HepG2 (cell line): Measurements from ENCODE around the gene PXDC1. TPM values are rescaled to one million over a fixed set of nuclear protein-coding genes. Genes with fewer than 3 reads are reported as not detected.

Source experiments
- CHCHD3 ChIP-seq: sonication (generic); formaldehyde crosslinking; IDR thresholded peaks from 2 replicates; pipeline ENCODE4 v1.8.0; 2022; ENCODE audit warnings: mild to moderate bottlenecking, missing genetic modification reagents, moderate library complexity
- DNMT1 ChIP-seq: sonication (generic); formaldehyde crosslinking; IDR thresholded peaks from 2 replicates; pipeline ENCODE4 v1.5.1; 2020; ENCODE audit warnings: mild to moderate bottlenecking, missing genetic modification reagents
- IKZF4 ChIP-seq: sonication (generic); formaldehyde crosslinking; IDR thresholded peaks from 2 replicates; pipeline ENCODE4 v1.5.1; 2020; ENCODE audit warnings: borderline replicate concordance, mild to moderate bottlenecking, low read depth, missing genetic modification reagents; ENCODE audit errors: not compliant biosample characterization
- THYN1 ChIP-seq: sonication (generic); formaldehyde crosslinking; IDR thresholded peaks from 2 replicates; pipeline ENCODE4 v1.8.1; 2023; ENCODE audit warnings: low read depth, mild to moderate bottlenecking, moderate library complexity, missing genetic modification reagents, borderline replicate concordance
- XBP1 ChIP-seq: sonication (generic); formaldehyde crosslinking; IDR thresholded peaks from 2 replicates; pipeline ENCODE4 v1.5.0; 2020; ENCODE audit warnings: missing genetic modification reagents
- ZBTB14 ChIP-seq: sonication (generic); formaldehyde crosslinking; IDR thresholded peaks from 2 replicates; pipeline ENCODE4 v1.4.0; 2020; ENCODE audit warnings: missing genetic modification reagents
- ZC3H13 ChIP-seq: sonication (generic); formaldehyde crosslinking; IDR thresholded peaks from 2 replicates; pipeline ENCODE4 v1.8.1; 2023; ENCODE audit warnings: mild to moderate bottlenecking, missing genetic modification reagents, moderate library complexity
- ZNF570 ChIP-seq: sonication (generic); formaldehyde crosslinking; IDR thresholded peaks from 2 replicates; pipeline ENCODE4 v1.4.0; 2020; ENCODE audit warnings: mild to moderate bottlenecking, missing genetic modification reagents, borderline replicate concordance
- ZNF589 ChIP-seq: sonication (generic); formaldehyde crosslinking; conservative IDR thresholded peaks from 2 replicates; pipeline ENCODE4 v1.8.0; 2022; ENCODE audit warnings: mild to moderate bottlenecking, moderate library complexity, missing genetic modification reagents
- ZNF619 ChIP-seq: sonication (generic); formaldehyde crosslinking; IDR thresholded peaks from 2 replicates; pipeline ENCODE4 v1.4.0; 2020; ENCODE audit warnings: mild to moderate bottlenecking, missing genetic modification reagents
- ZNF773 ChIP-seq: sonication (generic); formaldehyde crosslinking; IDR thresholded peaks from 2 replicates; pipeline ENCODE4 v1.4.0; 2020; ENCODE audit warnings: missing genetic modification reagents, borderline replicate concordance
- ZNF790 ChIP-seq: sonication (generic); formaldehyde crosslinking; IDR thresholded peaks from 2 replicates; pipeline ENCODE4 v1.8.0; 2022; ENCODE audit warnings: missing genetic modification reagents, mild to moderate bottlenecking, borderline replicate concordance
- polyA plus RNA-seq, 8 experiments: library from polyadenylated mRNA; depleted of rRNA in 3 of 8; stranded (reverse) in 7 of 8; unstranded in 1 of 8; fragments of >200 nt; fragmentation: Illumina TruSeq in 4 of 8; extraction: Trizol in 4 of 8; gene quantifications; 2 replicates each; pipeline versions ENCODE4 v1.2.1 to v1.2.3, GENCODE V29; 2011 to 2016; ENCODE audit warnings: low read depth in 4 of 8, missing spikeins in 1 of 8, mixed read lengths in 1 of 8; ENCODE audit not compliant: insufficient read depth in 1 of 8
- total RNA-seq, 5 experiments: library from RNA; depleted of rRNA; stranded (reverse); fragments of >200 nt; fragmentation: Illumina TruSeq; extraction: Trizol; gene quantifications; 2 replicates each; pipeline ENCODE4 v1.2.3, GENCODE V29; 2016; ENCODE audit warnings: low read depth in 1 of 5
- TF ChIP-seq, protein P1 (sequence below): sonication (generic); formaldehyde crosslinking; IDR thresholded peaks from 2 replicates; pipeline ENCODE4 v1.5.0; 2020; ENCODE audit warnings: missing genetic modification reagents
- TF ChIP-seq, protein P2 (sequence below), 2 experiments: IDR thresholded peaks; 2 replicates each; pipeline ENCODE4 v1.6.1; 2011 to 2012; ENCODE audit warnings: low read length in 2 of 2, borderline replicate concordance in 1 of 2, low read depth in 1 of 2, mild to moderate bottlenecking in 1 of 2, moderate library complexity in 1 of 2

PXDC1 gene
- total and polyA plus RNA-seq, 2 of the 13 experiments (the other 11 are each of a cell fraction or from before 2014, with no cell fraction given), result 32.4 to 34.7 TPM

DNA sequence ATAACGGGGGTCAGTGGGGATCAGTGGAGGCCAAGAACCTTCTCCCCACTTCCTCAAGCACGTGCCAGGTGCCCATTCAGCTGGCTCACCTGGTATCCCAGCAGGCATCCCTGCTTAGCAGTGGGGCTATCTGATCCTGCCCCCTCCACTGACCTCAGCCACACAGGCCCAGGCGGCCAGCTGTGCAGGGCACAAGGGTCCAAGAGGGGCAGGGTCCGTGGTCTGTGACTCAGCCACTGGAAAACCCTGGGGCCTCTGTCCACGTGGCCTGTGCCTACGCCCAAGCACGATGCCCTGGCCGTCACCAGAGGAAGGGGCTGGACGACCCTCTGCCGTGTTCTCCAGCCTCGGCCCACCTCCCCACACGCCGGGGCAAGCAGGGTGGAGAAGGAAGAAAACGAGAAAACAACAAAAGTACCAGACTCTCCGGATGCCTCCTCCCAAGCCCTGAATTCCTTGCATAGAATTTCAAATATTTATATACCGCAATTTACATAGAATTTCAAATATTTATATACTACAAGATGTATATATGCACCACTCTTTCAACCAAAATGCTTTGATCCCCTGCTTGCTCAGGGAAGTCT lies 12.1 kb downstream of the PXDC1 start (continued):
- TF ChIP-seq ZBTB14 (CRISPR knock-in tag) (no peak), ZC3H13 (no peak), IKZF4 (CRISPR knock-in tag) (no peak), ZNF570 (CRISPR knock-in tag) (no peak), XBP1 (no peak), DNMT1 (no peak), THYN1 (CRISPR knock-in tag) (no peak), ZNF790 (no peak), CHCHD3 (CRISPR knock-in tag) (no peak), ZNF773 (CRISPR knock-in tag) (no peak), ZNF619 (CRISPR knock-in tag) (no peak), ZNF589 (no peak)
- TF ChIP-seq, protein P1, sequence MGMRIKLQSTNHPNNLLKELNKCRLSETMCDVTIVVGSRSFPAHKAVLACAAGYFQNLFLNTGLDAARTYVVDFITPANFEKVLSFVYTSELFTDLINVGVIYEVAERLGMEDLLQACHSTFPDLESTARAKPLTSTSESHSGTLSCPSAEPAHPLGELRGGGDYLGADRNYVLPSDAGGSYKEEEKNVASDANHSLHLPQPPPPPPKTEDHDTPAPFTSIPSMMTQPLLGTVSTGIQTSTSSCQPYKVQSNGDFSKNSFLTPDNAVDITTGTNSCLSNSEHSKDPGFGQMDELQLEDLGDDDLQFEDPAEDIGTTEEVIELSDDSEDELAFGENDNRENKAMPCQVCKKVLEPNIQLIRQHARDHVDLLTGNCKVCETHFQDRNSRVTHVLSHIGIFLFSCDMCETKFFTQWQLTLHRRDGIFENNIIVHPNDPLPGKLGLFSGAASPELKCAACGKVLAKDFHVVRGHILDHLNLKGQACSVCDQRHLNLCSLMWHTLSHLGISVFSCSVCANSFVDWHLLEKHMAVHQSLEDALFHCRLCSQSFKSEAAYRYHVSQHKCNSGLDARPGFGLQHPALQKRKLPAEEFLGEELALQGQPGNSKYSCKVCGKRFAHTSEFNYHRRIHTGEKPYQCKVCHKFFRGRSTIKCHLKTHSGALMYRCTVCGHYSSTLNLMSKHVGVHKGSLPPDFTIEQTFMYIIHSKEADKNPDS (CRISPR knock-in tag), result no peak
- TF ChIP-seq, protein P2, sequence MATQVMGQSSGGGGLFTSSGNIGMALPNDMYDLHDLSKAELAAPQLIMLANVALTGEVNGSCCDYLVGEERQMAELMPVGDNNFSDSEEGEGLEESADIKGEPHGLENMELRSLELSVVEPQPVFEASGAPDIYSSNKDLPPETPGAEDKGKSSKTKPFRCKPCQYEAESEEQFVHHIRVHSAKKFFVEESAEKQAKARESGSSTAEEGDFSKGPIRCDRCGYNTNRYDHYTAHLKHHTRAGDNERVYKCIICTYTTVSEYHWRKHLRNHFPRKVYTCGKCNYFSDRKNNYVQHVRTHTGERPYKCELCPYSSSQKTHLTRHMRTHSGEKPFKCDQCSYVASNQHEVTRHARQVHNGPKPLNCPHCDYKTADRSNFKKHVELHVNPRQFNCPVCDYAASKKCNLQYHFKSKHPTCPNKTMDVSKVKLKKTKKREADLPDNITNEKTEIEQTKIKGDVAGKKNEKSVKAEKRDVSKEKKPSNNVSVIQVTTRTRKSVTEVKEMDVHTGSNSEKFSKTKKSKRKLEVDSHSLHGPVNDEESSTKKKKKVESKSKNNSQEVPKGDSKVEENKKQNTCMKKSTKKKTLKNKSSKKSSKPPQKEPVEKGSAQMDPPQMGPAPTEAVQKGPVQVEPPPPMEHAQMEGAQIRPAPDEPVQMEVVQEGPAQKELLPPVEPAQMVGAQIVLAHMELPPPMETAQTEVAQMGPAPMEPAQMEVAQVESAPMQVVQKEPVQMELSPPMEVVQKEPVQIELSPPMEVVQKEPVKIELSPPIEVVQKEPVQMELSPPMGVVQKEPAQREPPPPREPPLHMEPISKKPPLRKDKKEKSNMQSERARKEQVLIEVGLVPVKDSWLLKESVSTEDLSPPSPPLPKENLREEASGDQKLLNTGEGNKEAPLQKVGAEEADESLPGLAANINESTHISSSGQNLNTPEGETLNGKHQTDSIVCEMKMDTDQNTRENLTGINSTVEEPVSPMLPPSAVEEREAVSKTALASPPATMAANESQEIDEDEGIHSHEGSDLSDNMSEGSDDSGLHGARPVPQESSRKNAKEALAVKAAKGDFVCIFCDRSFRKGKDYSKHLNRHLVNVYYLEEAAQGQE (IDR thresholded peaks at IDR 0.05; ENCODE audit: borderline replicate concordance in 1 of 2, low read depth in 1 of 2, low read length in 2 of 2), result no peak
